Vagina (tissue), 2 donors: ENCODE measurements around the gene CFAP46. TPM values are rescaled to one million over a fixed set of nuclear protein-coding genes. Genes with fewer than 3 reads are reported as not detected.

Experiments
- DNase-seq, 2 donors: peaks; one replicate each; pipeline ENCODE4 v3.0.0-alpha.2; 2017; ENCODE audit errors: extremely low spot score in 2 of 2
- H3K27ac ChIP-seq: fragments of 200-600 bp; sonication (generic); one replicate; pipeline ENCODE4 v1.5.1; 2019
- H3K27me3 ChIP-seq: fragments of 200-600 bp; sonication (generic); one replicate; pipeline ENCODE4 v1.5.1; 2019
- H3K36me3 ChIP-seq, 2 donors: fragments of 200-600 bp; sonication (generic); one replicate each; pipeline ENCODE4 v1.5.1; 2017 to 2019
- H3K4me1 ChIP-seq: fragments of 200-600 bp; sonication (generic); one replicate; pipeline ENCODE4 v1.5.1; 2019
- H3K4me3 ChIP-seq, 2 donors: fragments of 200-600 bp; sonication (generic); 1 replicate in 1 of 2; 2 replicates in 1 of 2; pipeline ENCODE4 v1.5.1; 2016 to 2019
- H3K9me3 ChIP-seq: fragments of 200-600 bp; sonication (generic); one replicate; pipeline ENCODE4 v1.5.1; 2019
- CTCF ChIP-seq, 3 experiments: fragments of 450-650 bp in 2 of 3; fragments of 200-600 bp in 1 of 3; sonication (generic) in 1 of 3; IDR thresholded peaks; one replicate each; pipeline ENCODE4 v1.5.1; 2017 to 2019; ENCODE audit warnings: antibody characterized with exemption in 3 of 3, mild to moderate bottlenecking in 2 of 3, moderate library complexity in 2 of 3
- POLR2A ChIP-seq, 2 donors: fragments of 450-650 bp; IDR thresholded peaks; one replicate each; pipeline ENCODE4 v1.6.1; 2017; ENCODE audit warnings: antibody characterized with exemption in 2 of 2, mild to moderate bottlenecking in 2 of 2, moderate library complexity in 2 of 2
- POLR2AphosphoS5 ChIP-seq, 2 donors: sonication (generic); formaldehyde crosslinking; IDR thresholded peaks; one replicate each; pipeline ENCODE4 v1.9.0; 2017; ENCODE audit warnings: antibody characterized with exemption in 2 of 2, mild to moderate bottlenecking in 2 of 2, low read depth in 1 of 2; ENCODE audit not compliant: insufficient read depth in 1 of 2
- intact Hi-C: fragments of 100-400 bp; cut with DNase I; formaldehyde crosslinking; loops from one replicate; pipeline ENCODE4 v1.15.1; 2023
- total RNA-seq: library from RNA; depleted of rRNA; stranded (reverse); fragments of >200 nt; gene quantifications from one replicate; pipeline ENCODE4 v1.2.3, GENCODE V29; 2016

The CFAP46 gene
- not detected for total RNA-seq

GRCh38 chr10:132942101-132943057 is at the start of gene CFAP46:
Gene CFAP46, minus strand, starts transcription at chr10:132942570. Its CDS starts 86 bp downstream, at chr10:132942484.
- Histone ChIP-seq H3K36me3 (no peaks in the 10 kb centered on the region), H3K27me3 (no peaks in the 10 kb centered on the region), H3K27ac (no peak within 1 kb of the TSS), H3K4me1 (peaks cover 14% of the 10 kb centered on the region), H3K9me3 (no peaks in the 10 kb centered on the region), H3K4me3 (peak within 1 kb of the TSS; percentile 35 to 45)
- no peak for DNase-seq
- intact Hi-C loops = no loop called here
- TF ChIP-seq POLR2AphosphoS5 (IDR thresholded peaks at IDR 0.05; ENCODE audit: insufficient read depth in 1 of 2, low read depth in 1 of 2) (no peak), POLR2A (IDR thresholded peaks at IDR 0.05) (no peak), CTCF (IDR thresholded peaks at IDR 0.05) (no peak)

GRCh38 chr10:132991706-132992432 is 49.5 kb upstream of the CFAP46 start:
- Histone ChIP-seq H3K4me3 (no peak overlapping the region), H3K36me3 (no peaks in the 10 kb centered on the region), H3K27ac (no peak overlapping the region), H3K27me3 (no peaks in the 10 kb centered on the region), H3K9me3 (no peaks in the 10 kb centered on the region), H3K4me1 (peaks cover 7% of the 10 kb centered on the region)
- no peak for DNase-seq
- no peak for TF ChIP-seq CTCF (IDR thresholded peaks at IDR 0.05)
- no peak for TF ChIP-seq POLR2A (IDR thresholded peaks at IDR 0.05)
- no peak for TF ChIP-seq POLR2AphosphoS5 (IDR thresholded peaks at IDR 0.05; ENCODE audit: insufficient read depth in 1 of 2, low read depth in 1 of 2)
- intact Hi-C loops = no loop called here

GRCh38 chr10:132990684-132991545 is 48.5 kb upstream of the CFAP46 start:
- no peak for TF ChIP-seq POLR2A (IDR thresholded peaks at IDR 0.05)
- no peak for TF ChIP-seq CTCF (IDR thresholded peaks at IDR 0.05)
- TF ChIP-seq POLR2AphosphoS5 (IDR thresholded peaks at IDR 0.05; ENCODE audit: insufficient read depth in 1 of 2, low read depth in 1 of 2) = no peak
- DNase-seq = no peak
- peaks cover 7% of the 10 kb centered on the region for H3K4me1 ChIP-seq
- H3K9me3 ChIP-seq = no peaks in the 10 kb centered on the region
- H3K27me3 ChIP-seq = no peaks in the 10 kb centered on the region
- H3K4me3 ChIP-seq = no peak overlapping the region
- no peak overlapping the region for H3K27ac ChIP-seq
- H3K36me3 ChIP-seq = no peaks in the 10 kb centered on the region
- intact Hi-C loops = no loop called here

- no peak for DNase-seq
- Histone ChIP-seq H3K4me3 (no peak overlapping the region), H3K27me3 (no peaks in the 10 kb centered on the region), H3K36me3 (no peaks in the 10 kb centered on the region), H3K27ac (no peak overlapping the region), H3K9me3 (no peaks in the 10 kb centered on the region), H3K4me1 (peaks cover 6% of the 10 kb centered on the region)
- TF ChIP-seq CTCF (IDR thresholded peaks at IDR 0.05) (no peak), POLR2AphosphoS5 (IDR thresholded peaks at IDR 0.05; ENCODE audit: insufficient read depth in 1 of 2, low read depth in 1 of 2) (no peak), POLR2A (IDR thresholded peaks at IDR 0.05) (no peak)
- intact Hi-C loops = no loop called here
These were observed 47.4 kb upstream of the CFAP46 start for GRCh38 chr10:132989476-132990415.
